ENCODE results near the gene SLC26A8.
"Not testable (repeated sequence)": the region's sequence is repeated elsewhere in the genome, so short reads cannot be mapped to it uniquely, and the experiment has no call there.

The SLC26A8 gene

GRCh38 chr6:35926509-35927215 is 97.8 kb downstream of the SLC26A8 start:
- H3K27me3 Mint-ChIP-seq: no peaks in the 10 kb centered on the region
- peaks cover 8% of the 10 kb centered on the region for H3K36me3 Mint-ChIP-seq
- no peak overlapping the region for H3K4me3 Mint-ChIP-seq
- H3K9me3 Mint-ChIP-seq (ENCODE audit: low read depth): no peaks in the 10 kb centered on the region
- peaks cover 10% of the 10 kb centered on the region for H3K4me1 Mint-ChIP-seq (ENCODE audit: low read depth)
- no peak overlapping the region for H3K27ac Mint-ChIP-seq

GRCh38 chr6:35925961-35926360 is 98.5 kb downstream of the SLC26A8 start:
- H3K27me3 Mint-ChIP-seq: no peaks in the 10 kb centered on the region
- no peaks in the 10 kb centered on the region for H3K9me3 Mint-ChIP-seq (ENCODE audit: low read depth)
- peaks cover 15% of the 10 kb centered on the region for H3K4me1 Mint-ChIP-seq (ENCODE audit: low read depth)
- no peak overlapping the region for H3K27ac Mint-ChIP-seq
- no peak overlapping the region for H3K4me3 Mint-ChIP-seq
- peaks cover 8% of the 10 kb centered on the region for H3K36me3 Mint-ChIP-seq

- Mint-ChIP-seq H3K27ac (no peak overlapping the region), H3K9me3 (ENCODE audit: low read depth) (no peaks in the 10 kb centered on the region), H3K36me3 (peaks cover 12% of the 10 kb centered on the region), H3K4me1 (ENCODE audit: low read depth) (peaks cover 21% of the 10 kb centered on the region), H3K4me3 (no peak overlapping the region), H3K27me3 (no peaks in the 10 kb centered on the region)
These were observed 100.3 kb downstream of the SLC26A8 start for GRCh38 chr6:35924146-35924545.

- no peaks in the 10 kb centered on the region for H3K27me3 Mint-ChIP-seq
- peaks cover 20% of the 10 kb centered on the region for H3K36me3 Mint-ChIP-seq
- H3K27ac Mint-ChIP-seq: peak overlapping the region; percentile 94
- H3K4me1 Mint-ChIP-seq (ENCODE audit: low read depth): peaks cover 37% of the 10 kb centered on the region
- H3K9me3 Mint-ChIP-seq (ENCODE audit: low read depth): no peaks in the 10 kb centered on the region
- H3K4me3 Mint-ChIP-seq: peak overlapping the region; percentile 95
These were observed 102.3 kb downstream of the SLC26A8 start for GRCh38 chr6:35922139-35922554.

- Mint-ChIP-seq H3K27me3 (no peaks in the 10 kb centered on the region), H3K9me3 (ENCODE audit: low read depth) (no peaks in the 10 kb centered on the region), H3K27ac (peak within 1 kb of the TSS; percentile 98), H3K36me3 (peaks cover 21% of the 10 kb centered on the region), H3K4me3 (peak within 1 kb of the TSS; percentile 100), H3K4me1 (ENCODE audit: low read depth) (peaks cover 44% of the 10 kb centered on the region)
These were observed 103.4 kb downstream of the SLC26A8 start, which contains the start of gene SRPK1 for GRCh38 chr6:35920793-35921732. TSS of gene SRPK1 (minus strand) at chr6:35921098. CDS start at chr6:35921056, 42 bp downstream.

GRCh38 chr6:35919827-35920751 is 104.4 kb downstream of the SLC26A8 start:
- peak overlapping the region; percentile 100 for H3K4me3 Mint-ChIP-seq
- H3K9me3 Mint-ChIP-seq (ENCODE audit: low read depth): no peaks in the 10 kb centered on the region
- H3K36me3 Mint-ChIP-seq: peaks cover 18% of the 10 kb centered on the region
- H3K4me1 Mint-ChIP-seq (ENCODE audit: low read depth): peaks cover 42% of the 10 kb centered on the region
- peak overlapping the region; percentile 98 for H3K27ac Mint-ChIP-seq
- H3K27me3 Mint-ChIP-seq: no peaks in the 10 kb centered on the region

- H3K4me3 Mint-ChIP-seq: peak overlapping the region; percentile 100
- peak overlapping the region; percentile 98 for H3K27ac Mint-ChIP-seq
- H3K36me3 Mint-ChIP-seq: peaks cover 15% of the 10 kb centered on the region
- peaks cover 37% of the 10 kb centered on the region for H3K4me1 Mint-ChIP-seq (ENCODE audit: low read depth)
- H3K9me3 Mint-ChIP-seq (ENCODE audit: low read depth): no peaks in the 10 kb centered on the region
- H3K27me3 Mint-ChIP-seq: no peaks in the 10 kb centered on the region
These were observed 105.2 kb downstream of the SLC26A8 start for GRCh38 chr6:35919085-35919826.

- not testable (repeated sequence) for H3K27me3 Mint-ChIP-seq; H3K27ac Mint-ChIP-seq; H3K9me3 Mint-ChIP-seq (ENCODE audit: low read depth)
- Mint-ChIP-seq H3K4me1 (ENCODE audit: low read depth) (peaks cover 39% of the 10 kb centered on the region), H3K4me3 (peak overlapping the region; percentile 59), H3K36me3 (peaks cover 26% of the 10 kb centered on the region)
These were observed 107.5 kb downstream of the SLC26A8 start for GRCh38 chr6:35916893-35917292.

- Mint-ChIP-seq H3K36me3 (peaks cover 31% of the 10 kb centered on the region), H3K27me3 (no peaks in the 10 kb centered on the region), H3K27ac (no peak overlapping the region), H3K9me3 (ENCODE audit: low read depth) (no peaks in the 10 kb centered on the region), H3K4me1 (ENCODE audit: low read depth) (peaks cover 32% of the 10 kb centered on the region), H3K4me3 (no peak overlapping the region)
These were observed 108.4 kb downstream of the SLC26A8 start for GRCh38 chr6:35916056-35916455.

GRCh38 chr6:35914536-35914935 is 109.9 kb downstream of the SLC26A8 start:
- H3K4me1 Mint-ChIP-seq (ENCODE audit: low read depth): peaks cover 28% of the 10 kb centered on the region
- H3K27me3 Mint-ChIP-seq: no peaks in the 10 kb centered on the region
- H3K27ac Mint-ChIP-seq: no peak overlapping the region
- no peaks in the 10 kb centered on the region for H3K9me3 Mint-ChIP-seq (ENCODE audit: low read depth)
- H3K4me3 Mint-ChIP-seq: no peak overlapping the region
- peaks cover 38% of the 10 kb centered on the region for H3K36me3 Mint-ChIP-seq

GRCh38 chr6:35911871-35912653 is 112.4 kb downstream of the SLC26A8 start:
- peaks cover 44% of the 10 kb centered on the region for H3K36me3 Mint-ChIP-seq

GRCh38 chr6:35909571-35909970 is 114.9 kb downstream of the SLC26A8 start:
- H3K4me3 Mint-ChIP-seq; H3K27ac Mint-ChIP-seq; H3K27me3 Mint-ChIP-seq; H3K4me1 Mint-ChIP-seq (ENCODE audit: low read depth): not testable (repeated sequence)
- Mint-ChIP-seq H3K9me3 (ENCODE audit: low read depth) (peaks cover 11% of the 10 kb centered on the region), H3K36me3 (peaks cover 47% of the 10 kb centered on the region)

More at GRCh38 chr6:35911871-35912653, 112.4 kb downstream of the SLC26A8 start:
- Mint-ChIP-seq H3K27me3 (no peaks in the 10 kb centered on the region), H3K9me3 (ENCODE audit: low read depth) (peaks cover 11% of the 10 kb centered on the region), H3K27ac (no peak overlapping the region), H3K4me1 (ENCODE audit: low read depth) (peaks cover 10% of the 10 kb centered on the region), H3K4me3 (no peak overlapping the region)

GRCh38 chr6:35908753-35909401 is 115.6 kb downstream of the SLC26A8 start:
- H3K36me3 Mint-ChIP-seq: peaks cover 46% of the 10 kb centered on the region
- H3K27me3 Mint-ChIP-seq, H3K27ac Mint-ChIP-seq, H3K4me3 Mint-ChIP-seq: not testable (repeated sequence)
- H3K4me1 Mint-ChIP-seq (ENCODE audit: low read depth): peaks cover 12% of the 10 kb centered on the region
- peaks cover 11% of the 10 kb centered on the region for H3K9me3 Mint-ChIP-seq (ENCODE audit: low read depth)

All from activated naive CD8-positive, alpha-beta T cell (primary cell).